ENCODE results near the gene GSTM3.
A peak's percentile ranks its signal among the peaks of the same experiment; 100 is the strongest.

GSTM3 gene

DNA sequence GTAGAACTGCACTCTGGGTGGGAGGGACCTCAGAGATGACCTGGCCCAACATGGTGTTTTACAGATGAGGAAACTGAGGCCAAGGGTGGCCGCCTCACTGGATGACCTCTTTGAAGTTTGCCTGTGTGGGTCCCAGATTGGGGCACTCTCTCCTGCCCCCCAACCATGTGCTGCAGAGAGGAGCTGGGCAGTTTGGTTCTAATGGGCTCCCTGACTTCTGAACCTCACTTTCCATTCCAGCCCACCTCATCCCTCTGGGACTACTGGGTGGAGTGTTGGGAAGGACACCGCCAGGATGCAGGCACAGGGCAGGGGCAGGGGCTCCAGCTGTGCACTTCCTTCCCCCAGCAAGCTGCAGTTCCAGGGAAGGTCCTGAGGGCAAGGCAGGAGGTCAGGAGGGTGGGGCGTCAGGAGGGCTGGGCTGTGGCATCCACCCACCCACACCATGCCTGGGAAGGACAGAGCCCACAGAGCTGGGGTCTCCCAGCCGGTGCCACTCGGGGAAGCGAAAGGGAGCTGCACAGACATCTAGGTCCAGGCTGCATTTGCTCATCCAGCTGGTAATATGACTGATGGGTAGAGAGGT lies 33.2 kb upstream of the GSTM3 start:
- no peak for DNase-seq

- DNase-seq, result peak; percentile 96
These were observed 32.5 kb upstream of the GSTM3 start for GRCh38 chr1:109773203-109773899.

- no peak for DNase-seq
These were observed 31.9 kb upstream of the GSTM3 start for GRCh38 chr1:109772658-109773202.

GRCh38 chr1:109771712-109772657 lies 31.1 kb upstream of the GSTM3 start:
- no peak for DNase-seq

DNA sequence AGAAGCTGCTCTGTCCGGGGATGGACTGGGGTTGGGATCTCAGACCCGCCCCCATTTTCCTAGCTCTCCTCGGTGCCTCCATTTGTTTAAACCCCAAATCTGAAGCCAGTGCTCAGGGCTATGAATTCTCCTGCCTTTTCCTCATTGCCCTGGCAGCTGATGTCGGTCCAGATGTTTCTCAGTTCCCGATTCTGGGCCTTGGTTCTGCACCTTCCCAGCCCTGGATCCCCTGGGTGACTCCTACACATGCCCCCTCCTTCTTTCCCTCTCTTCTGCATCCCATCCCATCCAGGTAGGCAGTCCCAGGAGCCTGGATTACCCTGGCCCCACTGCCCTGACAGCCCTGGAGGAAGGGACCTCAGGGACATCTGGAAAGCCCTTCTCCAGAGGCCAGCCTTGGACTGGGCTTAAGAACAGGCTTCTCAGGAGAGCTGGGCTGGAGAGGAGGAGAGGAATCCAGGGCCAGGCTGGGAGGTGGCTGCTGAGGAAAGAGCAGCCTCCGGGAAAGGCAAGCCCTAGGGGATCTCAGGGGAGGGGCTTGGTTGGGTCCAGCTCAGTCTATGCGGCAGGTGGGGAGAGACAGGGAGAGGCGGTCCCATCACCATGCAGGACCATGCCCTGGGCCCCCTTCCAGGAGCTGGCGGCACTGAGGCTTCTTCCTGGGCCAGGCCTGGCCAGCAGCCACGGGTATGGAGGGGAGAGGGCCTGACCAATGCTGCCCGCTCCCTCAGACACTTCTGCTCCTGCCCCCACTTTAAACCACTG lies 29.7 kb upstream of the GSTM3 start:
- no peak for DNase-seq

- DNase-seq, result no peak
These were observed 28.7 kb upstream of the GSTM3 start for GRCh38 chr1:109769330-109770078.

GRCh38 chr1:109768820-109769219 lies 28.0 kb upstream of the GSTM3 start:
- no peak for DNase-seq

DNA sequence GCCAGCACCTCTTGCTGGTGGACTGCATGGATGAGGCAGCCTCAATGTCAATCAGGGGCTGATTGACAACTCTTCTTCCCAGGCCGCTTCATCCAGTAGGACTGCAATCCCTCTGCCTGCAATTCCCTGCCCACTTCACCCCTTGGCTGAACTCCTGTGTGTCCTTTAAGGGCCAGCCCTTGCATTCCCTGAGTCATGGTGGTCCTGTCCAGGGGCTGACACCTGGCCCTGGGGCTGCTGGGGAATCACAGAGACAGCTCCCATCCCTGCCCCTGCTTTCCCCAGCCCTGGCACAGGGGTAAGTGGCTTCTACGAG lies 27.5 kb upstream of the GSTM3 start:
- no peak for DNase-seq

DNA sequence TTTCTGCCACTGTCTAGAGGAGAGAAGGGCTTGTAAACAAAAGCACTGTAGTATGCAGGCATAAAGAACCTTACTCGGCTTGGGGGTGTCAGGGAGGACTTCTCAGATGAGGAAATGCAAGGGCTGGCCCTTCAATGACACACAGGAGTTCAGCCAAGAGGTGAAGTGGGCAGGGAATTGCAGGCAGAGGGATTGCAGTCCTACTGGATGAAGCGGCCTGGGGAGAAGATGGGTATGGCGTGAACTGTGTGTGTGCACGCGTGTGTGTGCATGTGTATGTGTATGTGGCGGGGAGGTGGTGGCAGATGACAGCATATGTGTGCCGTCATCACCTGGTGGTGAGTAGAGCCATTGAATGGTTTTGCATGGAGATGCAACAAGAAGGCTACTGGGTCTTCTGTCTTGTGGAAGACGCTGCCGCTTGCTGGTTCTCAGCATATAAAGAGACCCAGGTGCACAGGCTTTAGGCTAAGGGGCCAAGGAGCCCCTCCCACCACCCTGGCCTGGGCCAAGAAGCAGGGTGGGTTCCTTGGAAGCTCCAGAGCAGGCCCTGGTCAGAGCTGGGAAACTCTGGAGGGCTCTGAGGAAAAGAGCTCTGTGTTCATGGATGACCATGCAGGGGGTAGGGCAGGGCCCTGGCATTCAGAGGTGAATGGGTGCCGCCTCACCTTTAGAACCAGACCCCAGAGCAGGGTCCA lies 26.9 kb upstream of the GSTM3 start:
- no peak for DNase-seq

- DNase-seq, result peak; percentile 78
These were observed 26.3 kb upstream of the GSTM3 start for GRCh38 chr1:109766991-109767636.

- DNase-seq, result peak; percentile 36
These were observed 25.2 kb upstream of the GSTM3 start for GRCh38 chr1:109765896-109766615.

GRCh38 chr1:109765483-109765815 lies 24.6 kb upstream of the GSTM3 start:
- DNase-seq, result no peak

DNA sequence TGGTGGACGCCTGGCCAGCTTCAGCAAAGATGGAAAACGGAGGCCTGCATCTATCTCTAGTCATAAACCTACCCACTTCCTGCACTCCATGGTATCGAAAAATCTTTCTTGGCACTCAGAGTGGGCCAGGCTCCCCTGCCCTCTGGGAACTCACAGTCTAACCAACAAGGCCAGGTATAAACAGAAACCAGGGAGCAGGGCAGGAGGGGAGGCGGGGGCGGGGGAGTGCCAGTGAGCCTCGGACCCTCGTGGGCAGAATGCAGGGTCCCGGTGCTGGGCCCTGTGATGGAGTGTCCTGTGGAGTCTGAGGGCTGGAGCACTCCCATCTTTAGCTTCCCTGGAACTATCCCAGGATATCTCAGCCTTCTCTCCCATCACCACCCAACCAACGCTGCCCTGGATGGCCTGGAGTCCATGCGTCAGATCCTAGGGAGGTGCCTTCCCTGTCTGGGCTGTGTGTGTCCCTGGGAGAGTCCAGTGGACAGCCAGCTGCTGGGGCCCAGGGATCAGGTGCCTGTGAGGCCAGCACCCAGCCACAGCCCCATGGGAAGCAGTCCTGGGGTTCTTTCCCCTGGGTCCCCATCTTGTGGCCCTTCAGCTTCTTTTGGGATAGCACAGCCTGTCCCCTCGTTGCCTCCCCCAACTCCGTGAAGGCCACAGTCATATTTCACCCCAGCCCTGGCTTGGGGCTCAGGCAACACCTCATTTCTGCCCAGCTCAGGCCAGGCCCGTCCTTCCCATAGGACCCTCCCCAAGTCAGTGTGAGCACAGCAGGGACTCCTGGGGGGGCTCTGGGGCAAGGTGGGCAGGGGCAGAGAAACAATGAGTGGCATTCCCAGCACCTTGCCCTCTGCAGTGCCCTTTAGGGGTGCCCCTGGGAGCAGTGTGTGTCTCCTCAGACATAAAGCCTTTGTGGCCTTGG lies 24.0 kb upstream of the GSTM3 start:
- DNase-seq, result no peak

- DNase-seq, result no peak
These were observed 23.0 kb upstream of the GSTM3 start, which contains the start of gene EPS8L3 for GRCh38 chr1:109763646-109764415. EPS8L3 (minus strand) TSS chr1:109763923; CDS start chr1:109761749, 2,174 bp downstream.

GRCh38 chr1:109762821-109763645 lies 22.2 kb upstream of the GSTM3 start:
- peak; percentile 57 for DNase-seq

DNA sequence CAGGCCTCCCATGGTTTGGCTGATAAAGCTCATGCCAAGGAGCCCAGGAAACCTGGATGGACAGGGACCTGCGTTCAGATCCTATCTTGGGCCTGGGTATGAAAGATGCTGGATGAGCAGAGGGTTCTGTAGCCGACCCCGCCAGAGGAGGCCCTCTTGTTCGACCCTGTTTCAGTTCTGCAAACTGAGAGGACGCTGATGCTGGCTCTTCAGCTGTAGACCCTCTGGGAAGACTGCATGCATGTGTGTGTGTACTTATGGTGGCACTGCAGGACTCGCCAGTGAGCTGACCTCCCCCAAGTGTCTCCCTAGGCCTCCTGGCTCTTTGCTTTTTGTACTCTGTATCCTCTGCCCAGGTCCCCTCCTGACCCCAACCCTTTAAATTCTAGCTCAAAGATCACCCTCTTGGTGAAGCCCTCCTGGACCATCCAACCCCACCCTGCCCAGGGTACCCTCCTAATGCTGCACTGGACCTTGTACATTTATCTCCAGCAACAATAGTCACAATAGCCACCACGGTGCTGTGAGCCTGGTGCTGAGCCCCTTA lies 21.3 kb upstream of the GSTM3 start:
- no peak for DNase-seq

Data from hematopoietic multipotent progenitor cell treated with erythropoietin and hydrocortisone succinate and interleukin-3 and kit ligand, for 6 days (in vitro differentiated cells).